MM.1S (cell line): Measurements from ENCODE around the gene SMAD7.

Experiments
- DNase-seq: peaks from one replicate; pipeline ENCODE4 v3.0.0-alpha.2; 2015
- H2AFZ ChIP-seq: fragments of 300-600 bp; sonication (generic); 2 replicates; pipeline ENCODE4 v1.6.0; 2016; ENCODE audit warnings: antibody characterized with exemption, low read length
- H3F3A ChIP-seq: fragments of 300-600 bp; sonication (generic); 2 replicates; pipeline ENCODE4 v1.6.1; 2016; ENCODE audit warnings: mild to moderate bottlenecking, antibody characterized with exemption, low read length, moderate library complexity, mixed read lengths; ENCODE audit not compliant: insufficient read depth
- H3K27ac ChIP-seq: fragments of 300-600 bp; sonication (generic); 2 replicates; pipeline ENCODE4 v1.5.1; 2016; ENCODE audit warnings: mild to moderate bottlenecking, low read length
- H3K27me3 ChIP-seq: fragments of 300-600 bp; sonication (generic); replicated peaks from 2 replicates; pipeline ENCODE4 v1.6.0; 2016; ENCODE audit warnings: low read length; ENCODE audit not compliant: insufficient read depth
- H3K36me3 ChIP-seq: fragments of 300-600 bp; sonication (generic); replicated peaks from 2 replicates; pipeline ENCODE4 v1.6.1; 2016; ENCODE audit warnings: mild to moderate bottlenecking, low read length, mixed read lengths; ENCODE audit not compliant: insufficient read depth
- H3K4me1 ChIP-seq: fragments of 300-600 bp; sonication (generic); 2 replicates; pipeline ENCODE4 v1.6.1; 2016; ENCODE audit warnings: low read length, mixed read lengths
- H3K4me2 ChIP-seq: fragments of 300-600 bp; sonication (generic); 2 replicates; pipeline ENCODE4 v1.6.0; 2016; ENCODE audit warnings: low read depth, low read length
- H3K4me3 ChIP-seq: fragments of 300-600 bp; sonication (generic); 2 replicates; pipeline ENCODE4 v1.5.1; 2016; ENCODE audit warnings: low read length, mixed read lengths
- H3K79me2 ChIP-seq: fragments of 300-600 bp; sonication (generic); 2 replicates; pipeline ENCODE4 v1.6.1; 2016; ENCODE audit warnings: mixed run types, low read length, mixed read lengths
- H3K9ac ChIP-seq: fragments of 300-600 bp; sonication (generic); 2 replicates; pipeline ENCODE4 v1.6.1; 2016; ENCODE audit warnings: low read length, mixed read lengths
- H3K9me2 ChIP-seq: fragments of 300-600 bp; sonication (generic); replicated peaks from 2 replicates; pipeline ENCODE4 v1.6.1; 2016; ENCODE audit warnings: mild to moderate bottlenecking, low read length, mixed read lengths; ENCODE audit not compliant: insufficient read depth
- H3K9me3 ChIP-seq: fragments of 300-600 bp; sonication (generic); replicated peaks from 2 replicates; pipeline ENCODE4 v1.6.1; 2016; ENCODE audit warnings: mild to moderate bottlenecking, low read length, mixed read lengths; ENCODE audit not compliant: insufficient read depth
- H4K20me1 ChIP-seq: fragments of 300-600 bp; sonication (generic); 2 replicates; pipeline ENCODE4 v1.6.1; 2016; ENCODE audit warnings: mild to moderate bottlenecking, low read length, moderate library complexity, mixed read lengths; ENCODE audit not compliant: insufficient read depth
- EZH2 ChIP-seq: fragments of 300-600 bp; sonication (generic); optimal IDR thresholded peaks from 2 replicates; pipeline ENCODE3; 2017; ENCODE audit warnings: low read depth, mild to moderate bottlenecking, antibody characterized with exemption, low read length, mixed read lengths
- EZH2phosphoT487 ChIP-seq: fragments of 300-600 bp; sonication (generic); IDR thresholded peaks from 2 replicates; pipeline ENCODE4 v1.6.1; 2018; ENCODE audit warnings: antibody characterized with exemption, low read length
- TF ChIP-seq, protein P1 (sequence below): fragments of 300-600 bp; sonication (generic); IDR thresholded peaks from 2 replicates; pipeline ENCODE4 v1.5.1; 2016; ENCODE audit warnings: antibody characterized with exemption, low read length, mixed read lengths

The SMAD7 gene

DNA sequence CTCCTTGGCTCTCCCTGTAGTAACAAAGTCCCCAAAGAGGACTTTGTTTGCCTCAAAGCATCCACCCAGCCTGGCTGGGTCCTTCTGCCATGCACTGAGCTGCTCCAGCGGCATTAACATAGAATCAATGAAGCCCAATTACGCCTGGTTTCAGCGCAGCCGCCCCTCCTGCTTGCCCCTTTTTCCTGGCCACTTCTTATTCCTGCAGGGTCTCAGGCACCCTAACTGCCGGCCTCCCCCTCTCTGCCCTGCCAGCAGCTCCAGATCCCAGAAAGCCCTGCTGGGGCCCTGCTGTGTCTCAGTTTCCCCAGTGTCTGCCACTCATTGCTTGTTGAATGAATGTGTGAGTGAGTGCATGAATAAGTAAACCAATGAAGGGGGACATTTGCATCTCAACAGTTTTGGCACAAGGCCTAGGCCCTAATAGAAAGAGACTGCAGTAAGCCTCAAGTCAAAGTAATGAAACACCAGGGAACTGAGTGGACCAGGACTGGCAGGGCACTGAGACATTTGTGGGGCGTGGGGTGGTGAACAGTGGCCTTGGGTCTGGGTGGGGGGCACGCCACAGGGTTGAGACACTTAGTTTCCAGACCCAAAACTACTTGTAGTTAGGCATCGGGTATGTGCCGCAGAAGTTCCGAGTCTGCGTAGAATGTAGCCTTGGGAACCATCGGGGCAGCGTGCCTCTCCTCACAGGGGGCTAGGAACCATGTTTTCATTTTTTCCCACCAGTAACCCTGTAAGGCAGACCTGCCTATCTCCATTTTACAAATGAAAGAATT lies 60.6 kb downstream of the SMAD7 start:
- no peaks in the 10 kb centered on the region for H3K9me2 ChIP-seq
- DNase-seq: no peak
- TF ChIP-seq, protein P1, sequence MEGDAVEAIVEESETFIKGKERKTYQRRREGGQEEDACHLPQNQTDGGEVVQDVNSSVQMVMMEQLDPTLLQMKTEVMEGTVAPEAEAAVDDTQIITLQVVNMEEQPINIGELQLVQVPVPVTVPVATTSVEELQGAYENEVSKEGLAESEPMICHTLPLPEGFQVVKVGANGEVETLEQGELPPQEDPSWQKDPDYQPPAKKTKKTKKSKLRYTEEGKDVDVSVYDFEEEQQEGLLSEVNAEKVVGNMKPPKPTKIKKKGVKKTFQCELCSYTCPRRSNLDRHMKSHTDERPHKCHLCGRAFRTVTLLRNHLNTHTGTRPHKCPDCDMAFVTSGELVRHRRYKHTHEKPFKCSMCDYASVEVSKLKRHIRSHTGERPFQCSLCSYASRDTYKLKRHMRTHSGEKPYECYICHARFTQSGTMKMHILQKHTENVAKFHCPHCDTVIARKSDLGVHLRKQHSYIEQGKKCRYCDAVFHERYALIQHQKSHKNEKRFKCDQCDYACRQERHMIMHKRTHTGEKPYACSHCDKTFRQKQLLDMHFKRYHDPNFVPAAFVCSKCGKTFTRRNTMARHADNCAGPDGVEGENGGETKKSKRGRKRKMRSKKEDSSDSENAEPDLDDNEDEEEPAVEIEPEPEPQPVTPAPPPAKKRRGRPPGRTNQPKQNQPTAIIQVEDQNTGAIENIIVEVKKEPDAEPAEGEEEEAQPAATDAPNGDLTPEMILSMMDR: no peak
- TF ChIP-seq EZH2phosphoT487: no peak
- TF ChIP-seq EZH2: no peak
- no peaks in the 10 kb centered on the region for H3F3A ChIP-seq
- H3K4me3 ChIP-seq: no peak overlapping the region
- H3K9ac ChIP-seq: no peak overlapping the region
- no peaks in the 10 kb centered on the region for H3K79me2 ChIP-seq
- no peak overlapping the region for H3K27ac ChIP-seq
- no peaks in the 10 kb centered on the region for H3K27me3 ChIP-seq
- no peak overlapping the region for H3K4me2 ChIP-seq
- no peak overlapping the region for H2AFZ ChIP-seq
- H4K20me1 ChIP-seq: no peaks in the 10 kb centered on the region
- H3K36me3 ChIP-seq: no peaks in the 10 kb centered on the region
- no peaks in the 10 kb centered on the region for H3K4me1 ChIP-seq
- H3K9me3 ChIP-seq: no peaks in the 10 kb centered on the region

DNA sequence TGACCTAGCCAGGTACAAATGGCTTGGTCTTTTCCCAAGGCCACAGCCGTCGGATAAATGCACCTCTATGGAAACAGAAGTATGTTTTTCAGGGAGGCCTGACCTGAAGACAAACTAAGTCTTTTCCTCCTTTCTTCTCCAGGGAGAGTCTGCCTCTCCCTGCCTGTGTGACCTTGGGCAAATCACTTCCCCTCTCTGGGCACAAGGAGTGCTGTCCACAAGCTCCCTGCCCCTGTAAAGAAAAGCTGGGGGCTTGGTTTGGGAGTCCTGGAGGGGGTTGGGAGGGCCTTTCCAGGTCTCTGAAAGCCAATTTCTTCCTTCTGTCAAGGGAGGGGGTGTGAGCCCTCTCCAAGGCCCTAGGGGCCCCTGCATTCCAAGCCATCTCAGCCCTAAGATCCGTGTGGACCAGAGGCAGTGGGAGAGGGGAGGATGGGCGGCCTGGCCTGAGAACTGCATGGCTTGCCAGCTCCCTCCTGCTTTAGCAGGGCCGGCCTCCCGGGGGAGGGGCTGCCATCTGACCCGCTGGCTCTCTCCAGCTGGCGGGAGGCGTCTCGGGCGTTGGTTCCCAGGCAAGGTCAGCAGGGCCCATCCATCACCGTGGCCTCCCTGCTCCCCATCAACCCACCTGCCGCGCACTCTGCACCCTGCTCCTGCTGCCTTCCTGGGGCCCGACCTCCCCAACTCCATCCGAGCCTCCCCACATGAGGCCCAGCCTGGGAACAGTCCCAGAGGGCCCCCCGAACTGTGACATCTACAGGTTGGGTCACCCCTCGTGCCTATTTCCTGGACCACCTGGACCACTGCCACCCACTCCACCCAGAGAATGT lies 61.4 kb downstream of the SMAD7 start:
- Histone ChIP-seq H3K4me3 (no peak overlapping the region), H3K27ac (no peak overlapping the region), H2AFZ (no peak overlapping the region), H3K4me2 (no peak overlapping the region), H3K79me2 (no peaks in the 10 kb centered on the region), H3F3A (no peaks in the 10 kb centered on the region), H3K4me1 (no peaks in the 10 kb centered on the region), H3K9ac (no peak overlapping the region), H3K9me2 (no peaks in the 10 kb centered on the region), H3K36me3 (no peaks in the 10 kb centered on the region), H3K27me3 (no peaks in the 10 kb centered on the region), H3K9me3 (no peaks in the 10 kb centered on the region), H4K20me1 (no peaks in the 10 kb centered on the region)
- no peak for DNase-seq
- TF ChIP-seq EZH2: no peak
- TF ChIP-seq EZH2phosphoT487: no peak
- TF ChIP-seq, protein P1: no peak

DNA sequence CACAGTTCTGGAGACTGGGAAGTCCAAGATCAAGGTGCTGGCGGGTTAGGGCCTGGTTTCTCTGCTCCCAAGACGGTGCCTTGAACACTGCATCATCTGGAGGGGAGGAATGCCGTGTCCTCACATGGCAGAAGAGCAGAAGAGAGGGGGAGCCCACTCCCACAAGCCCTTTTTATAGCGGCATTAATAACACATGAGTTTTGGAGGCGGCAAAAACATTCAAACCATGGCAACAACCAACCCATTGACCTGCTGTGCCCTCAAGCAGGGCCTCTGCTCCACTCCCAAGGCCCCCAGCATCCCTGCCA lies 62.0 kb downstream of the SMAD7 start:
- Histone ChIP-seq H3K9me2 (no peaks in the 10 kb centered on the region), H4K20me1 (no peaks in the 10 kb centered on the region), H3F3A (no peaks in the 10 kb centered on the region), H3K27me3 (no peaks in the 10 kb centered on the region), H2AFZ (no peak overlapping the region), H3K9me3 (no peaks in the 10 kb centered on the region), H3K4me1 (no peaks in the 10 kb centered on the region), H3K9ac (no peak overlapping the region), H3K36me3 (no peaks in the 10 kb centered on the region), H3K4me3 (no peak overlapping the region), H3K79me2 (no peaks in the 10 kb centered on the region), H3K27ac (no peak overlapping the region), H3K4me2 (no peak overlapping the region)
- DNase-seq: no peak
- TF ChIP-seq, protein P1: no peak
- no peak for TF ChIP-seq EZH2phosphoT487
- TF ChIP-seq EZH2: no peak
